Measurements from ENCODE around the gene HOXA3. TPM values are rescaled to one million over a fixed set of nuclear protein-coding genes. Genes with fewer than 3 reads are reported as not detected.

HOXA3 gene
- total and polyA plus RNA-seq, 2 of the 13 experiments (the other 11 are each of a cell fraction or from before 2014, with no cell fraction given): 2.9 to 4.6 TPM

DNA sequence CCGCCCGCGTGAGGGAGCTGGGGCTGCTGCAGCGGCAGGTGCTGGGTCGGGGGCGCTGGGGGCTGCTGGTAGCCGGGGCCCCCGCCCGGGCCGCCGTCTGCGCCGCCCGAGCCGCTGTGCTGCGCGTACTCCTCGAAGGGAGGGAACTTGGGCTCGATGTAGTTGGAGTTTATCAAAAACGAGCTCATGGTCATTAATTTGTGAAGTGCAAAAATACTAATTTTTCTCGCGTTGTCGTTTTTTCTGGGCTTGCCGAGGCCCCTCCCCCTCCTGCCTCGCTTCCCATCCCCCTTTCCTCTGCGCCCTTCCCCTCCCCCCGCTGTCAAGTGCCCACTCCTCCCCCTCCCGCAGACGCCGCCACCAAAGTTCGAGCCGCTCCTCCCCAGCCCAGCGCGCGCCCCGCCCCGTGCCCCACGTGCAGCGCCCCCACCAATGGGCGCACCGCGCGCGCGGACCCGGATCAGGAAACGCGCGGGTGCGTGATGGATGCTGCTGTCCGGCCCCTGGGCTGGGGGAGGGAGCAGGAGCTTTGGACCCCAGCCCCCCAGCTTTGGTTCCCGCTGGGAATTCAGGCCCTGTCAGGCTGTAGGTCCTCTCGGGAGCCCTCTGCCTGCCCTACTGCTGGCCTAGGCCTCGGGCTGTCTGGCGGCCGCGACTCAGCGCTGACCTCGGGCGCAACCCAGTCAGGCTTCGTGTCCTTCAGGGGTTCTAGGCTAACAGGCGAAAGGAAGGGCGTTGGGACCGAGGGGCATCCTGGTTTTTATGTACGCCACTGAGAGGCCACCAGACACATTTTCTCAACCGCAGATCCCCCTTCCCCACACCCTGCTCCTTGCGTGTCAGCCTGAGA, 21.6 kb downstream of the HOXA3 start, which contains the start of gene HOXA4 (continued):
- TF ChIP-seq SYNCRIP (IDR thresholded peaks at IDR 0.05; ENCODE audit: insufficient read depth, low read depth, low read length) (no peak), YEATS2 (CRISPR knock-in tag; IDR thresholded peaks at IDR 0.05; ENCODE audit: borderline replicate concordance) (peak; percentile 80), HOXA9 (CRISPR knock-in tag; IDR thresholded peaks at IDR 0.05; ENCODE audit: borderline replicate concordance) (no peak), ZNF337 (CRISPR knock-in tag; IDR thresholded peaks at IDR 0.05; ENCODE audit: borderline replicate concordance, low read depth) (no peak), MXI1 (IDR thresholded peaks at IDR 0.05; ENCODE audit: borderline replicate concordance, low read depth, low read length) (peak; percentile 57; the same call in 1 of the 3 replicates), ZNF274 (CRISPR knock-in tag; IDR thresholded peaks at IDR 0.05) (peak; percentile 87; the same call in 1 of the 2 replicates), ZNF33B (CRISPR knock-in tag; IDR thresholded peaks at IDR 0.05) (no peak; the same call in 1 of the 2 replicates), ZFYVE20 (CRISPR knock-in tag; IDR thresholded peaks at IDR 0.05; ENCODE audit: borderline replicate concordance, low read depth) (peak; percentile 49; the same call in 1 of the 2 replicates), KLF13 (CRISPR knock-in tag; IDR thresholded peaks at IDR 0.05) (no peak), SP140L (CRISPR knock-in tag; IDR thresholded peaks at IDR 0.05; ENCODE audit: borderline replicate concordance) (no peak), ZNF776 (CRISPR knock-in tag; IDR thresholded peaks at IDR 0.05) (peak; percentile 65; the same call in 1 of the 2 replicates), ZKSCAN5 (CRISPR knock-in tag; IDR thresholded peaks at IDR 0.05) (no peak), AGO2 (optimal IDR thresholded peaks at IDR 0.05; ENCODE audit: low read depth, low read length) (peak; percentile 73), POLR2AphosphoS5 (IDR thresholded peaks at IDR 0.05; ENCODE audit: low read depth, low read length) (peak; percentile 51), TARDBP (CRISPR knock-in tag; IDR thresholded peaks at IDR 0.05) (peak; percentile 71), PHF20 (CRISPR knock-in tag; IDR thresholded peaks at IDR 0.05) (peak; percentile 83), ONECUT2 (CRISPR knock-in tag; IDR thresholded peaks at IDR 0.05) (no peak), MEIS2 (CRISPR knock-in tag; IDR thresholded peaks at IDR 0.05) (no peak), ZNF557 (CRISPR knock-in tag; IDR thresholded peaks at IDR 0.05) (no peak)
- TF ChIP-seq, protein P1, sequence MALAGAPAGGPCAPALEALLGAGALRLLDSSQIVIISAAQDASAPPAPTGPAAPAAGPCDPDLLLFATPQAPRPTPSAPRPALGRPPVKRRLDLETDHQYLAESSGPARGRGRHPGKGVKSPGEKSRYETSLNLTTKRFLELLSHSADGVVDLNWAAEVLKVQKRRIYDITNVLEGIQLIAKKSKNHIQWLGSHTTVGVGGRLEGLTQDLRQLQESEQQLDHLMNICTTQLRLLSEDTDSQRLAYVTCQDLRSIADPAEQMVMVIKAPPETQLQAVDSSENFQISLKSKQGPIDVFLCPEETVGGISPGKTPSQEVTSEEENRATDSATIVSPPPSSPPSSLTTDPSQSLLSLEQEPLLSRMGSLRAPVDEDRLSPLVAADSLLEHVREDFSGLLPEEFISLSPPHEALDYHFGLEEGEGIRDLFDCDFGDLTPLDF (CRISPR knock-in tag; IDR thresholded peaks at IDR 0.05): peak; percentile 86
- TF ChIP-seq, protein P2, sequence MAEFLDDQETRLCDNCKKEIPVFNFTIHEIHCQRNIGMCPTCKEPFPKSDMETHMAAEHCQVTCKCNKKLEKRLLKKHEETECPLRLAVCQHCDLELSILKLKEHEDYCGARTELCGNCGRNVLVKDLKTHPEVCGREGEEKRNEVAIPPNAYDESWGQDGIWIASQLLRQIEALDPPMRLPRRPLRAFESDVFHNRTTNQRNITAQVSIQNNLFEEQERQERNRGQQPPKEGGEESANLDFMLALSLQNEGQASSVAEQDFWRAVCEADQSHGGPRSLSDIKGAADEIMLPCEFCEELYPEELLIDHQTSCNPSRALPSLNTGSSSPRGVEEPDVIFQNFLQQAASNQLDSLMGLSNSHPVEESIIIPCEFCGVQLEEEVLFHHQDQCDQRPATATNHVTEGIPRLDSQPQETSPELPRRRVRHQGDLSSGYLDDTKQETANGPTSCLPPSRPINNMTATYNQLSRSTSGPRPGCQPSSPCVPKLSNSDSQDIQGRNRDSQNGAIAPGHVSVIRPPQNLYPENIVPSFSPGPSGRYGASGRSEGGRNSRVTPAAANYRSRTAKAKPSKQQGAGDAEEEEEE (CRISPR knock-in tag; IDR thresholded peaks at IDR 0.05; ENCODE audit: borderline replicate concordance): no peak
- TF ChIP-seq, protein P3, sequence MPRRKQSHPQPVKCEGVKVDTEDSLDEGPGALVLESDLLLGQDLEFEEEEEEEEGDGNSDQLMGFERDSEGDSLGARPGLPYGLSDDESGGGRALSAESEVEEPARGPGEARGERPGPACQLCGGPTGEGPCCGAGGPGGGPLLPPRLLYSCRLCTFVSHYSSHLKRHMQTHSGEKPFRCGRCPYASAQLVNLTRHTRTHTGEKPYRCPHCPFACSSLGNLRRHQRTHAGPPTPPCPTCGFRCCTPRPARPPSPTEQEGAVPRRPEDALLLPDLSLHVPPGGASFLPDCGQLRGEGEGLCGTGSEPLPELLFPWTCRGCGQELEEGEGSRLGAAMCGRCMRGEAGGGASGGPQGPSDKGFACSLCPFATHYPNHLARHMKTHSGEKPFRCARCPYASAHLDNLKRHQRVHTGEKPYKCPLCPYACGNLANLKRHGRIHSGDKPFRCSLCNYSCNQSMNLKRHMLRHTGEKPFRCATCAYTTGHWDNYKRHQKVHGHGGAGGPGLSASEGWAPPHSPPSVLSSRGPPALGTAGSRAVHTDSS (CRISPR knock-in tag; conservative IDR thresholded peaks at IDR 0.05): no peak
- TF ChIP-seq, protein P4, sequence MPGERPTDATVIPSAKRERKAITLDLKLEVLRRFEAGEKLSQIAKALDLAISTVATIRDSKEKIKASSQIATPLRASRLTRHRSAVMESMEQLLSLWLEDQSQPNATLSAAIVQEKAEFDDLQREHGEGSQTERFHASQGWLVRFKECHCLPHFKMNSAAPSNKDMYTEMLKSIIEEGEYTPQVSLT (CRISPR knock-in tag; IDR thresholded peaks at IDR 0.05; ENCODE audit: borderline replicate concordance, low read depth): no peak
- TF ChIP-seq, protein P5, sequence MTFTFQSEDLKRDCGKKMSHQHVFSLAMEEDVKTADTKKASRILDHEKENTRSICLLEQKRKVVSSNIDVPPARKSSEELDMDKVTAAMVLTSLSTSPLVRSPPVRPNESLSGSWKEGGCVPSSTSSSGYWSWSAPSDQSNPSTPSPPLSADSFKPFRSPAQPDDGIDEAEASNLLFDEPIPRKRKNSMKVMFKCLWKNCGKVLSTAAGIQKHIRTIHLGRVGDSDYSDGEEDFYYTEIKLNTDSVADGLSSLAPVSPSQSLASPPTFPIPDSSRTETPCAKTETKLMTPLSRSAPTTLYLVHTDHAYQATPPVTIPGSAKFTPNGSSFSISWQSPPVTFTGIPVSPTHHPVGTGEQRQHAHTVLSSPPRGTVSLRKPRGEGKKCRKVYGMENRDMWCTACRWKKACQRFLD (CRISPR knock-in tag; IDR thresholded peaks at IDR 0.05; ENCODE audit: borderline replicate concordance): peak; percentile 81; the same call in 1 of the 2 replicates

All from HepG2 (cell line).